Measurements from ENCODE around the gene CFDP1.

DNA sequence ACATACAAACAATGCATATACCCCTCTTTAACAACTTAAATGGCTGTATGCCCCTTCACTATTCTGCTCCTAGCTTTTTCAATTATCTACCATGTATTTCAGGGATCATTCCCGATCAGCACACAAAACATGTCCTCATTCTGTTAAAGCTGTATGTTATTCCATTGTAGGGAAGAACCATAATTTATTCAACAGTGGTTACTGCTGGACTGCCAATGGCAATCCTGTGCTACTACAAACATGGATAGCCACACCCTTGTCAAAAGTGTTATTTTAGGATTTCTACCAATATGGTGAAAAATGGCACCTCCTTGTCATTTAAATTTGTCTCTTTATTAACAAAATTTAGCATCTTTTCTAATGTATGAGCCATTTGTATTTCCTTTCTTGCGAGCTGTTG lies 96.8 kb downstream of the CFDP1 start:
- TF ChIP-seq ZNF274 (IDR thresholded peaks at IDR 0.05; ENCODE audit: low read depth, low read length) (no peak), YY1 (IDR thresholded peaks at IDR 0.05; ENCODE audit: insufficient read depth, insufficient read length) (no peak)

Data from NT2/D1 (cell line).